ENCODE data around the gene PCNT.

- TF ChIP-seq TARDBP (IDR thresholded peaks at IDR 0.05): no peak
- TF ChIP-seq LEF1 (IDR thresholded peaks at IDR 0.05; ENCODE audit: borderline replicate concordance): no peak
- no peak for TF ChIP-seq SP1 (IDR thresholded peaks at IDR 0.05)
- no peak for TF ChIP-seq FOXK2 (IDR thresholded peaks at IDR 0.05)
- no peak for TF ChIP-seq BHLHE40 (IDR thresholded peaks at IDR 0.05; ENCODE audit: borderline replicate concordance)
- no peak for TF ChIP-seq FOXA1 (IDR thresholded peaks at IDR 0.05)
- TF ChIP-seq SUZ12 (IDR thresholded peaks at IDR 0.05): no peak
Measured at GRCh38 chr21:46486481-46487126, 162.6 kb downstream of the PCNT start.
